Breast epithelium (tissue), 4 donors: Measurements from ENCODE around the gene TPD52L2. TPM values are rescaled to one million over a fixed set of nuclear protein-coding genes. Genes with fewer than 3 reads are reported as not detected.

Source experiments
- DNase-seq, 2 donors: peaks; one replicate each; pipeline ENCODE4 v3.0.0-alpha.2; 2019; ENCODE audit warnings: low spot score in 2 of 2
- H3K27ac ChIP-seq, 2 donors: fragments of 200-600 bp; sonication (generic) in 1 of 2; one replicate each; pipeline ENCODE4 v1.5.1; 2016 to 2019; ENCODE audit warnings: mild to moderate bottlenecking in 1 of 2
- H3K27me3 ChIP-seq, 2 donors: fragments of 200-600 bp; sonication (generic) in 1 of 2; one replicate each; pipeline versions ENCODE4 v1.5.1 to v1.6.0; 2017 to 2019; ENCODE audit warnings: control low read depth in 1 of 2, mild to moderate bottlenecking in 1 of 2
- H3K36me3 ChIP-seq: fragments of 200-600 bp; one replicate; pipeline ENCODE4 v1.5.1; 2019
- H3K4me1 ChIP-seq, 2 donors: fragments of 200-600 bp; sonication (generic); one replicate each; pipeline ENCODE4 v1.5.1; 2016 to 2019; ENCODE audit warnings: control low read depth in 1 of 2
- H3K4me3 ChIP-seq, 3 donors: fragments of 200-600 bp; sonication (generic); 1 replicate in 2 of 3; 2 replicates in 1 of 3; pipeline ENCODE4 v1.5.1; 2016 to 2019; ENCODE audit warnings: mild to moderate bottlenecking in 3 of 3, moderate library complexity in 2 of 3
- H3K9me3 ChIP-seq, 2 donors: fragments of 200-600 bp; sonication (generic) in 1 of 2; one replicate each; pipeline ENCODE4 v1.5.1; 2016 to 2019; ENCODE audit warnings: control low read depth in 1 of 2
- CTCF ChIP-seq, 3 donors: fragments of 450-650 bp; IDR thresholded peaks; one replicate each; pipeline ENCODE4 v1.5.1; 2016 to 2017; ENCODE audit warnings: antibody characterized with exemption in 3 of 3, mild to moderate bottlenecking in 3 of 3, moderate library complexity in 3 of 3
- POLR2A ChIP-seq: fragments of 450-650 bp; IDR thresholded peaks from one replicate; pipeline ENCODE4 v1.6.1; 2016; ENCODE audit warnings: antibody characterized with exemption, mild to moderate bottlenecking, moderate library complexity
- POLR2AphosphoS5 ChIP-seq, 3 donors: sonication (generic); formaldehyde crosslinking; IDR thresholded peaks; one replicate each; pipeline ENCODE4 v1.6.1; 2017; ENCODE audit warnings: antibody characterized with exemption in 3 of 3
- intact Hi-C: fragments of 100-400 bp; cut with DNase I; formaldehyde crosslinking; loops from one replicate; pipeline ENCODE4 v1.15.1; 2023; ENCODE audit warnings: low total_unique reads
- total RNA-seq, 3 donors: library from RNA; depleted of rRNA; stranded (reverse); fragments of >200 nt; gene quantifications; one replicate each; pipeline ENCODE4 v1.1.0, GENCODE V29; 2016

The TPD52L2 gene
- total RNA-seq, 3 donors from 2014 or later: 75.1 to 146 (median 84.2) TPM

GRCh38 chr20:63881451-63882226, 16.6 kb downstream of the TPD52L2 start:
- Histone ChIP-seq H3K27me3 (no peaks in the 10 kb centered on the region), H3K4me1 (no peaks in the 10 kb centered on the region), H3K27ac (no peak overlapping the region), H3K9me3 (no peaks in the 10 kb centered on the region), H3K4me3 (no peak overlapping the region), H3K36me3 (peaks cover 5% of the 10 kb centered on the region)
- no peak for DNase-seq
- intact Hi-C loops: loop anchor here (1.0 kb wide), 1 partner anchor 45 kb away; no protein-coding TSS in a partner anchor
- TF ChIP-seq POLR2AphosphoS5 (IDR thresholded peaks at IDR 0.05): no peak
- TF ChIP-seq POLR2A: no peak
- no peak for TF ChIP-seq CTCF (IDR thresholded peaks at IDR 0.05)

GRCh38 chr20:63882257-63883200, 17.5 kb downstream of the TPD52L2 start:
- no peak for DNase-seq
- no peak overlapping the region for H3K27ac ChIP-seq
- H3K27me3 ChIP-seq: no peaks in the 10 kb centered on the region
- intact Hi-C loops: no loop called here
- TF ChIP-seq POLR2A (no peak), CTCF (IDR thresholded peaks at IDR 0.05) (no peak), POLR2AphosphoS5 (IDR thresholded peaks at IDR 0.05) (no peak)
- H3K4me1 ChIP-seq: no peaks in the 10 kb centered on the region
- H3K9me3 ChIP-seq: no peaks in the 10 kb centered on the region
- H3K4me3 ChIP-seq: no peak overlapping the region
- H3K36me3 ChIP-seq: peaks cover 4% of the 10 kb centered on the region

DNA sequence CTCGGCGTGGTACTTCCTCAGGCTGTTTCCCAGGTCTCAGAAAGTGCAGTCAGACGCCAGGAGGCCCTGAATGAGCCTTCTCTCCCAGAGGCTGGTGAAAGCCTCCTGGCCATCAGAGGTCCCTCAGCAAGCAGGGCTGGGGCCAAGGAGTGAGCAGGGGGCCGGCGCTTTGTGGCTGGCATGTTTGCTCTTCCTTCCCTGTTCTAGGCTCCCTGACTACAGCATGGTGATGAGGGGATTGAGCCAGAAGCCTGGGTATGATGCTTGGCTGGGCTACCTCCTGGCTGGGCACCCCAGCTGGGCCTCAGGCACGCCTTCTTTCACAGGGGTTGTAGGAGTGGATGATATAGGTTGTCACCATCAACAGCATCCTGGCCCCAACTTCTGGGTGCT, 18.1 kb downstream of the TPD52L2 start:
- no peak overlapping the region for H3K27ac ChIP-seq
- H3K4me1 ChIP-seq: no peaks in the 10 kb centered on the region
- DNase-seq: no peak
- intact Hi-C loops: no loop called here
- H3K36me3 ChIP-seq: peaks cover 4% of the 10 kb centered on the region
- H3K9me3 ChIP-seq: no peaks in the 10 kb centered on the region
- TF ChIP-seq POLR2A (no peak), CTCF (IDR thresholded peaks at IDR 0.05) (no peak), POLR2AphosphoS5 (IDR thresholded peaks at IDR 0.05) (no peak)
- H3K4me3 ChIP-seq: no peak overlapping the region
- H3K27me3 ChIP-seq: no peaks in the 10 kb centered on the region

- peaks cover 4% of the 10 kb centered on the region for H3K36me3 ChIP-seq
- peak; percentile 78 to 90 for DNase-seq
- H3K9me3 ChIP-seq: no peaks in the 10 kb centered on the region
- H3K4me1 ChIP-seq: peaks cover 0 to 3% of the 10 kb centered on the region in 2 donors
- H3K4me3 ChIP-seq: no peak overlapping the region
- intact Hi-C loops: no loop called here
- TF ChIP-seq CTCF (IDR thresholded peaks at IDR 0.05): no peak
- TF ChIP-seq POLR2AphosphoS5 (IDR thresholded peaks at IDR 0.05): peak in 2 of 3 donors; percentile 16 to 46
- peak overlapping the region; percentile 66 to 68 for H3K27ac ChIP-seq
- H3K27me3 ChIP-seq: no peaks in the 10 kb centered on the region
These were observed 19.6 kb downstream of the TPD52L2 start for GRCh38 chr20:63884506-63885263.
